K562 (cell line): Measurements from ENCODE around the gene KRTAP12-2. TPM values are rescaled to one million over a fixed set of nuclear protein-coding genes. Genes with fewer than 3 reads are reported as not detected.

Experiments used
- ATAC-seq: fragments of 200-7000 bp; cut with Tn5 transposase; 3 replicates; pipeline ENCODE4 v1.9.1; 2020; ENCODE audit warnings: moderate library complexity
- BruUV-seq: library from RNA; stranded (reverse); fragments of 400-500 nt; replicated peaks from 2 replicates; lab custom pipeline; 2021; lab: Mats Ljungman, UMichigan
- CTCF ChIA-PET: fragments of 300-600 bp; formaldehyde crosslinking; extraction: SDS; loops from one replicate; lab custom pipeline; 2021; ENCODE audit warnings: low intra/inter-chr PET ratio; lab: Yijun Ruan, JAX
- POLR2A ChIA-PET: fragments of 300-600, 350-650 bp; sonication (Branson Sonifier 250); formaldehyde crosslinking; extraction: SDS; loops from one replicate; lab custom pipeline; 2021; ENCODE audit warnings: antibody characterized with exemption, inconsistent platforms; lab: Yijun Ruan, JAX
- DNase-seq, 4 experiments: peaks; one replicate each; pipeline versions ENCODE4 v3.0.0 to v3.0.0-alpha.2; 2011 to 2018; ENCODE audit warnings: low spot score in 3 of 4, mixed read lengths in 3 of 4; ENCODE audit errors: extremely low read depth in 1 of 4
- FAIRE-seq: peaks from 2 replicates; lab custom pipeline; 2011; peaks lifted over from hg19 to GRCh38; lab: Jason Lieb, UNC
- H2AFZ ChIP-seq: 2 replicates; pipeline ENCODE4 v1.6.0; 2011; ENCODE audit warnings: low read depth, low read length, control low read depth, inconsistent platforms
- H3K27ac ChIP-seq: fragments of 200-600 bp; 3 replicates; pipeline ENCODE4 v1.8.0; 2011; ENCODE audit warnings: low read depth, mild to moderate bottlenecking, control low read depth, inconsistent platforms, low read length, moderate library complexity, mixed read lengths; ENCODE audit errors: extremely low read depth
- H3K27me3 ChIP-seq, 2 experiments: fragments of 300-600 bp in 1 of 2; 2 replicates in 1 of 2; 3 replicates in 1 of 2; pipeline versions ENCODE4 v1.6.0 to v1.8.0; 2011; ENCODE audit warnings: inconsistent platforms in 2 of 2, low read length in 2 of 2, mild to moderate bottlenecking in 1 of 2, mixed read lengths in 1 of 2, moderate library complexity in 1 of 2; ENCODE audit not compliant: control insufficient read depth in 2 of 2, insufficient read depth in 2 of 2
- H3K36me3 ChIP-seq: fragments of 300-600 bp; 3 replicates; pipeline ENCODE4 v1.8.0; 2011; ENCODE audit warnings: mild to moderate bottlenecking, low read length, inconsistent platforms; ENCODE audit not compliant: control insufficient read depth, insufficient read depth
- H3K4me1 ChIP-seq, 2 experiments: fragments of 200-600 bp in 1 of 2; replicated peaks in 1 of 2; 2 replicates in 1 of 2; 3 replicates in 1 of 2; pipeline versions ENCODE4 v1.5.1 to v1.8.0; 2011; ENCODE audit warnings: inconsistent platforms in 2 of 2, low read length in 2 of 2, mild to moderate bottlenecking in 1 of 2, mixed read lengths in 1 of 2, moderate library complexity in 1 of 2; ENCODE audit not compliant: control insufficient read depth in 2 of 2, insufficient read depth in 2 of 2
- H3K4me2 ChIP-seq: 2 replicates; pipeline ENCODE4 v1.6.1; 2011; ENCODE audit warnings: low read length, control low read depth, inconsistent platforms, mixed read lengths; ENCODE audit not compliant: insufficient read depth
- H3K4me3 ChIP-seq: fragments of 200-600 bp; sonication (generic), shearing (Covaris generic); 2 replicates; pipeline ENCODE4 v1.5.1; 2016; ENCODE audit warnings: control low read depth, inconsistent platforms
- H3K79me2 ChIP-seq: fragments of 200-600 bp; 3 replicates; pipeline ENCODE4 v1.8.0; 2011; ENCODE audit warnings: low read length, inconsistent platforms; ENCODE audit not compliant: control insufficient read depth, insufficient read depth
- H3K9ac ChIP-seq, 2 experiments: 2 replicates each; pipeline versions ENCODE4 v1.6.0 to v1.6.1; 2011; ENCODE audit warnings: low read depth in 2 of 2, low read length in 2 of 2, control low read depth in 1 of 2, inconsistent platforms in 1 of 2, mild to moderate bottlenecking in 1 of 2, mixed read lengths in 1 of 2; ENCODE audit not compliant: insufficient read depth in 1 of 2
- H3K9me1 ChIP-seq: one replicate; pipeline ENCODE4 v1.6.0; 2011; ENCODE audit warnings: inconsistent platforms, mild to moderate bottlenecking, low read length, moderate library complexity; ENCODE audit not compliant: control insufficient read depth, insufficient read depth
- H3K9me3 ChIP-seq: replicated peaks from 2 replicates; pipeline ENCODE4 v1.5.1; 2011; ENCODE audit warnings: low read depth, low read length, inconsistent platforms; ENCODE audit not compliant: control insufficient read depth, insufficient read depth
- H4K20me1 ChIP-seq: replicated peaks from 2 replicates; pipeline ENCODE4 v1.6.1; 2011; ENCODE audit warnings: low read length, inconsistent platforms, mixed read lengths; ENCODE audit not compliant: control insufficient read depth, insufficient read depth
- ELF1 ChIP-seq: fragments of 200-800 bp; sonication (Bioruptor generic); IDR thresholded peaks from 2 replicates; pipeline ENCODE4 v1.6.1; 2016; ENCODE audit warnings: missing genetic modification characterization, missing compliant biosample characterization
- WGBS: fragments of 100-300 bp; shearing (Covaris generic); methylation state at CpG from one replicate; pipeline ENCODE4 v1.1.6; 2016; ENCODE audit warnings: low coverage, mixed read lengths; ENCODE audit not compliant: insufficient coverage; ENCODE audit errors: missing lambda C conversion rate; 5-methylcytosine and 5-hydroxymethylcytosine counted together
- in situ Hi-C: fragments of 300-500 bp; cut with MboI; formaldehyde crosslinking; loops from 4 replicates; pipeline ENCODE4 v1.15.0; 2018; ENCODE audit warnings: inconsistent platforms, mixed read lengths
- intact Hi-C: fragments of 100-400 bp; cut with micrococcal nuclease; formaldehyde crosslinking; loops from 2 replicates; pipeline ENCODE4 v1.14.2; 2022
- polyA plus RNA-seq, 8 experiments: library from polyadenylated mRNA; depleted of rRNA in 4 of 8; stranded (reverse) in 5 of 8; unstranded in 3 of 8; fragments of >200 nt; fragmentation: Nextera tagmentation in 2 of 8; fragmentation: Illumina TruSeq in 1 of 8; extraction: Ambion mirVana in 2 of 8; extraction: Trizol in 1 of 8; gene quantifications; 2 replicates each; pipeline versions ENCODE4 v1.2.1 to v1.2.3, GENCODE V29; 2011 to 2014; ENCODE audit warnings: inconsistent platforms in 1 of 8, missing spikeins in 1 of 8
- total RNA-seq, 7 experiments: library from RNA; depleted of rRNA in 6 of 7; stranded (reverse); fragments of >200 nt in 6 of 7; fragmentation: Illumina TruSeq in 2 of 7; extraction: Trizol in 2 of 7; gene quantifications; 2 replicates each; pipeline versions ENCODE4 v1.2.1 to v1.2.3, GENCODE V29; 2011 to 2021; ENCODE audit warnings: low replicate concordance in 1 of 7
- TF ChIP-seq, protein P1 (sequence below): IDR thresholded peaks from 3 replicates; pipeline ENCODE4 v1.6.1; 2011; ENCODE audit warnings: borderline replicate concordance, mild to moderate bottlenecking; ENCODE audit not compliant: insufficient read length, insufficient read depth
- TF ChIP-seq, protein P2 (sequence below), 3 experiments: IDR thresholded peaks in 2 of 3; conservative IDR thresholded peaks in 1 of 3; 2 replicates each; pipeline ENCODE4 v1.5.1; 2011 to 2012; ENCODE audit warnings: low read length in 3 of 3, mild to moderate bottlenecking in 3 of 3, control low read depth in 2 of 3, improper control_type of control experiment in 1 of 3, inconsistent platforms in 1 of 3, low read depth in 1 of 3, mixed read lengths in 1 of 3, moderate library complexity in 1 of 3; ENCODE audit not compliant: insufficient read depth in 2 of 3
- TF ChIP-seq, protein P3 (sequence below), 2 experiments: fragments of 450-650 bp; IDR thresholded peaks; 2 replicates each; pipeline ENCODE4 v1.6.1; 2018; ENCODE audit warnings: mild to moderate bottlenecking in 2 of 2, low read depth in 1 of 2; ENCODE audit not compliant: partially characterized antibody in 2 of 2

Gene KRTAP12-2
- total and polyA plus RNA-seq, 9 of the 15 experiments (the other 6 are each of a cell fraction or from before 2014, with no cell fraction given): not detected

DNA sequence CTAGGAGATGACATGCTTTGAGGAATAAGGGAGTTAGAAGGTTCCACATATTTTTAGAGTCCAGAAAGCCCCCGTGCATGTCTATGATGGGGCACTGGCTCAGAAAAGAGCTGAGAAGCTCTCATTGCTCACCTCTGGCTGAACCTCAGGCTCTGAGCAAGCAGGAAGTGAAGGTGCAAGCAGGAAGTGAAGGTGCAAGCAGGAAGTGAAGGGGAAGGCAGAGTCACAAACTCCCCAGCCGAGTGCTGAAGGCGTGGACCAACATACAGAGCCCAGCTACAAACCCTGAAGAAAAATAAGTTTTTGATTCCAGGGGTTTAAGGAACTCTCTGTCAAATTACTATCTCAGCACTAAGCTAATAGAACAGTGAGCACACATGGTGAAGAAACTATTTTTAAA is 47.8 kb downstream of the KRTAP12-2 start:
- H4K20me1 ChIP-seq: no peaks in the 10 kb centered on the region
- no peak overlapping the region for H2AFZ ChIP-seq
- FAIRE-seq (no peak), DNase-seq (no peak), ATAC-seq (no peak)
- no peak overlapping the region for H3K27ac ChIP-seq
- H3K9ac ChIP-seq: no peak overlapping the region
- no peak overlapping the region for H3K4me2 ChIP-seq
- peaks cover 0 to 8% of the 10 kb centered on the region in 2 experiments; a peak in 2 of 5 replicates for H3K4me1 ChIP-seq
- 0% methylated on average over 3 of the region's 3 CpGs for WGBS
- peaks cover 14 to 33% of the 10 kb centered on the region in 2 experiments; a peak in 4 of 5 replicates for H3K27me3 ChIP-seq
- H3K9me1 ChIP-seq: peaks cover 3% of the 10 kb centered on the region
- H3K4me3 ChIP-seq: no peak overlapping the region
- TF ChIP-seq, protein P1, sequence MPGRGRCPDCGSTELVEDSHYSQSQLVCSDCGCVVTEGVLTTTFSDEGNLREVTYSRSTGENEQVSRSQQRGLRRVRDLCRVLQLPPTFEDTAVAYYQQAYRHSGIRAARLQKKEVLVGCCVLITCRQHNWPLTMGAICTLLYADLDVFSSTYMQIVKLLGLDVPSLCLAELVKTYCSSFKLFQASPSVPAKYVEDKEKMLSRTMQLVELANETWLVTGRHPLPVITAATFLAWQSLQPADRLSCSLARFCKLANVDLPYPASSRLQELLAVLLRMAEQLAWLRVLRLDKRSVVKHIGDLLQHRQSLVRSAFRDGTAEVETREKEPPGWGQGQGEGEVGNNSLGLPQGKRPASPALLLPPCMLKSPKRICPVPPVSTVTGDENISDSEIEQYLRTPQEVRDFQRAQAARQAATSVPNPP: no peak
- TF ChIP-seq ELF1 (tag): 0 out of 2 replicates have a peak, but pooled peaks have one; percentile 27
- H3K36me3 ChIP-seq: no peaks in the 10 kb centered on the region
- no TSS peak for BruUV-seq
- ChIA-PET CTCF (no interaction called here), POLR2A (interaction anchor here (1.5 kb wide), 1 partner anchor 25 kb away, joined by 5 read pairs; no protein-coding TSS in a partner anchor)
- intact Hi-C loops (no loop called here), in situ Hi-C loops (no loop called here)
- H3K9me3 ChIP-seq: no peaks in the 10 kb centered on the region
- H3K79me2 ChIP-seq: no peaks in the 10 kb centered on the region

DNA sequence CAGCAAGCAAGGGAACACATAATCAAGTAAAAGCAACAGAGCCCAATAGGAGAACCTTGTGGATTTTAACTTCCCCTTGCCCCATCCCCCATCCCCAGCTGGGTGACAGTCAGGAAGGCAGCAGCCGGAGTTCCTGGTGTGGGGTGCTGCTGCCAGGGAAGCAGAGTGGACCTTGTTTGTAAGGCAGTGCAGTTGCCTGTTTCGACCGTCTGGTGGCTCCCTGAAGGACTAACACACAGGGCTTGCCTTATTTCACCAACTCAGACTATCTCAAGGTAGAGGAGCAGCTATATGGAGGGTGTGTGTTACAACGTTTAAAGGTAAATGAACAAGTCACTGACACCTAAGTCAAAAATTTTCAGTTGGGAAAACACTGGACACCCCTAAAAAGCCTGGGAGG is 48.2 kb downstream of the KRTAP12-2 start:
- FAIRE-seq: peak; percentile 52

More for the DNA sequence above, 48.2 kb downstream of the KRTAP12-2 start:
- Histone ChIP-seq H3K9me1 (peaks cover 3% of the 10 kb centered on the region), H2AFZ (no peak overlapping the region), H3K9me3 (no peaks in the 10 kb centered on the region), H3K9ac (no peak overlapping the region), H3K4me3 (no peak overlapping the region), H3K27ac (no peak overlapping the region), H3K36me3 (no peaks in the 10 kb centered on the region), H3K27me3 (peaks cover 14 to 37% of the 10 kb centered on the region in 2 experiments; a peak in 4 of 5 replicates), H4K20me1 (no peaks in the 10 kb centered on the region), H3K79me2 (no peaks in the 10 kb centered on the region)
- WGBS: 0% methylated on average over 4 of the region's 4 CpGs
- ChIA-PET CTCF (no interaction called here), POLR2A (no interaction called here)
- ATAC-seq (peak; percentile 51; the same call in 1 of the 3 replicates), DNase-seq (no peak)
- TF ChIP-seq, protein P2, sequence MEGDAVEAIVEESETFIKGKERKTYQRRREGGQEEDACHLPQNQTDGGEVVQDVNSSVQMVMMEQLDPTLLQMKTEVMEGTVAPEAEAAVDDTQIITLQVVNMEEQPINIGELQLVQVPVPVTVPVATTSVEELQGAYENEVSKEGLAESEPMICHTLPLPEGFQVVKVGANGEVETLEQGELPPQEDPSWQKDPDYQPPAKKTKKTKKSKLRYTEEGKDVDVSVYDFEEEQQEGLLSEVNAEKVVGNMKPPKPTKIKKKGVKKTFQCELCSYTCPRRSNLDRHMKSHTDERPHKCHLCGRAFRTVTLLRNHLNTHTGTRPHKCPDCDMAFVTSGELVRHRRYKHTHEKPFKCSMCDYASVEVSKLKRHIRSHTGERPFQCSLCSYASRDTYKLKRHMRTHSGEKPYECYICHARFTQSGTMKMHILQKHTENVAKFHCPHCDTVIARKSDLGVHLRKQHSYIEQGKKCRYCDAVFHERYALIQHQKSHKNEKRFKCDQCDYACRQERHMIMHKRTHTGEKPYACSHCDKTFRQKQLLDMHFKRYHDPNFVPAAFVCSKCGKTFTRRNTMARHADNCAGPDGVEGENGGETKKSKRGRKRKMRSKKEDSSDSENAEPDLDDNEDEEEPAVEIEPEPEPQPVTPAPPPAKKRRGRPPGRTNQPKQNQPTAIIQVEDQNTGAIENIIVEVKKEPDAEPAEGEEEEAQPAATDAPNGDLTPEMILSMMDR (IDR thresholded peaks at IDR 0.05 in 2 of 3, conservative IDR thresholded peaks at IDR 0.05 in 1 of 3; ENCODE audit: insufficient read depth in 2 of 3, low read depth in 1 of 3, low read length in 3 of 3): peak in 1 of 3 experiments; percentile 9; a peak in 1 of 6 replicates
- TF ChIP-seq, protein P3, sequence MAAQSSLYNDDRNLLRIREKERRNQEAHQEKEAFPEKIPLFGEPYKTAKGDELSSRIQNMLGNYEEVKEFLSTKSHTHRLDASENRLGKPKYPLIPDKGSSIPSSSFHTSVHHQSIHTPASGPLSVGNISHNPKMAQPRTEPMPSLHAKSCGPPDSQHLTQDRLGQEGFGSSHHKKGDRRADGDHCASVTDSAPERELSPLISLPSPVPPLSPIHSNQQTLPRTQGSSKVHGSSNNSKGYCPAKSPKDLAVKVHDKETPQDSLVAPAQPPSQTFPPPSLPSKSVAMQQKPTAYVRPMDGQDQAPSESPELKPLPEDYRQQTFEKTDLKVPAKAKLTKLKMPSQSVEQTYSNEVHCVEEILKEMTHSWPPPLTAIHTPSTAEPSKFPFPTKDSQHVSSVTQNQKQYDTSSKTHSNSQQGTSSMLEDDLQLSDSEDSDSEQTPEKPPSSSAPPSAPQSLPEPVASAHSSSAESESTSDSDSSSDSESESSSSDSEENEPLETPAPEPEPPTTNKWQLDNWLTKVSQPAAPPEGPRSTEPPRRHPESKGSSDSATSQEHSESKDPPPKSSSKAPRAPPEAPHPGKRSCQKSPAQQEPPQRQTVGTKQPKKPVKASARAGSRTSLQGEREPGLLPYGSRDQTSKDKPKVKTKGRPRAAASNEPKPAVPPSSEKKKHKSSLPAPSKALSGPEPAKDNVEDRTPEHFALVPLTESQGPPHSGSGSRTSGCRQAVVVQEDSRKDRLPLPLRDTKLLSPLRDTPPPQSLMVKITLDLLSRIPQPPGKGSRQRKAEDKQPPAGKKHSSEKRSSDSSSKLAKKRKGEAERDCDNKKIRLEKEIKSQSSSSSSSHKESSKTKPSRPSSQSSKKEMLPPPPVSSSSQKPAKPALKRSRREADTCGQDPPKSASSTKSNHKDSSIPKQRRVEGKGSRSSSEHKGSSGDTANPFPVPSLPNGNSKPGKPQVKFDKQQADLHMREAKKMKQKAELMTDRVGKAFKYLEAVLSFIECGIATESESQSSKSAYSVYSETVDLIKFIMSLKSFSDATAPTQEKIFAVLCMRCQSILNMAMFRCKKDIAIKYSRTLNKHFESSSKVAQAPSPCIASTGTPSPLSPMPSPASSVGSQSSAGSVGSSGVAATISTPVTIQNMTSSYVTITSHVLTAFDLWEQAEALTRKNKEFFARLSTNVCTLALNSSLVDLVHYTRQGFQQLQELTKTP (IDR thresholded peaks at IDR 0.05; ENCODE audit: low read depth in 1 of 2, partially characterized antibody in 2 of 2): no peak
- TF ChIP-seq, all 486 proteins: peak for 1
- Histone ChIP-seq H3K4me2 (no peak overlapping the region), H3K4me1 (peaks cover 0 to 10% of the 10 kb centered on the region in 2 experiments; a peak in 2 of 5 replicates)
- in situ Hi-C loops: no loop called here
- intact Hi-C loops: no loop called here
- no TSS peak for BruUV-seq
